OCI-LY1 (cell line): ENCODE results near the gene MYO16.

Experiments used
- EZH2 ChIP-seq: fragments of 200-600 bp; sonication (generic), shearing (Covaris generic); IDR thresholded peaks from 2 replicates; pipeline ENCODE4 v1.8.0; 2017; ENCODE audit warnings: borderline replicate concordance, mixed run types, mild to moderate bottlenecking, antibody characterized with exemption, low read length, moderate library complexity, mixed read lengths
- TF ChIP-seq, protein P1 (sequence below): fragments of 200-600 bp; sonication (generic), shearing (Covaris generic); IDR thresholded peaks from 2 replicates; pipeline ENCODE4 v1.5.1; 2017; ENCODE audit warnings: mild to moderate bottlenecking, antibody characterized with exemption, low read length, moderate library complexity, mixed read lengths

DNA sequence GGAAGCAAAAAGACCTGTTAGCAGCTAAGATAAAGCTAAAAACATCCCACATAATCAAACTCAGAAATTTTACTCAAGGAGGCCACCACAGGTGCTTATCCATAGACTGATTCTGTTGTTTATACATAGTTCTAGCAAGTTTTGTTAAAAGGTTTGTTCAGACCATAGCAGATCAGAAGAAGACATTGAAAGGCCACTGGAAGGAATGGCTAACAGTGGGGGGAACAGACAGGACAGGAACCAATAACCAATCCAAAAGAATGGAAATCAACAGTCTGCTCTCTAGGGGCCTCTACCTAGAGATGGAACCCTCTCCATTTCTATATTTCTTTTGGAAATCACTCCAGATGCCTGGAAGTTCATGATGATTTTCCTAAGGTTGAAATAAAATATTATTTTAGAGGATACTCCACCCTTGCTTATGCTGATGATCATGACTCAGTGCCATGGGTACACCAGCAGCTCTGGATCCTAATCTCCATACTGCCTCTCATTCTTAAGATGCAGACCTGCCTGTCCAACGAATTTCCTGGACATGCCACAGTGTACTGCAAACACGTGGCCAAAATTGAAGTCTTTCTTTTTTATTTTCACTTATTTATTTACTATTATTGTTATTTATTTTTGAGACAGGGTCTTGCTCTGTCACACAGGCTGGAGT, 260.0 kb downstream of the MYO16 start:
- TF ChIP-seq, protein P1, sequence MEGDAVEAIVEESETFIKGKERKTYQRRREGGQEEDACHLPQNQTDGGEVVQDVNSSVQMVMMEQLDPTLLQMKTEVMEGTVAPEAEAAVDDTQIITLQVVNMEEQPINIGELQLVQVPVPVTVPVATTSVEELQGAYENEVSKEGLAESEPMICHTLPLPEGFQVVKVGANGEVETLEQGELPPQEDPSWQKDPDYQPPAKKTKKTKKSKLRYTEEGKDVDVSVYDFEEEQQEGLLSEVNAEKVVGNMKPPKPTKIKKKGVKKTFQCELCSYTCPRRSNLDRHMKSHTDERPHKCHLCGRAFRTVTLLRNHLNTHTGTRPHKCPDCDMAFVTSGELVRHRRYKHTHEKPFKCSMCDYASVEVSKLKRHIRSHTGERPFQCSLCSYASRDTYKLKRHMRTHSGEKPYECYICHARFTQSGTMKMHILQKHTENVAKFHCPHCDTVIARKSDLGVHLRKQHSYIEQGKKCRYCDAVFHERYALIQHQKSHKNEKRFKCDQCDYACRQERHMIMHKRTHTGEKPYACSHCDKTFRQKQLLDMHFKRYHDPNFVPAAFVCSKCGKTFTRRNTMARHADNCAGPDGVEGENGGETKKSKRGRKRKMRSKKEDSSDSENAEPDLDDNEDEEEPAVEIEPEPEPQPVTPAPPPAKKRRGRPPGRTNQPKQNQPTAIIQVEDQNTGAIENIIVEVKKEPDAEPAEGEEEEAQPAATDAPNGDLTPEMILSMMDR, result no peak
- no peak for TF ChIP-seq EZH2
